ENCODE data around the gene TAC1.
"Not testable (repeated sequence)": the region's sequence is repeated elsewhere in the genome, so short reads cannot be mapped to it uniquely, and the experiment has no call there.

Gene TAC1

GRCh38 chr7:97757824-97758223 is 25.9 kb downstream of the TAC1 start:
- DNase-seq (no peak), ATAC-seq (replicated peaks) (no peak)
- Mint-ChIP-seq H3K4me1 (ENCODE audit: low read depth in 2 of 2) (no peaks in the 10 kb centered on the region), H3K27ac (no peak overlapping the region), H3K9me3 (no peaks in the 10 kb centered on the region), H3K36me3 (ENCODE audit: insufficient read depth) (no peaks in the 10 kb centered on the region), H3K4me3 (no peak overlapping the region), H3K27me3 (peaks cover 8 to 15% of the 10 kb centered on the region in 2 donors)

GRCh38 chr7:97770850-97771249 is 39.0 kb downstream of the TAC1 start:
- H3K9me3 Mint-ChIP-seq = no peaks in the 10 kb centered on the region
- ATAC-seq (replicated peaks) = no peak
- no peak overlapping the region for H3K4me3 Mint-ChIP-seq
- no peaks in the 10 kb centered on the region for H3K4me1 Mint-ChIP-seq (ENCODE audit: low read depth in 2 of 2)
- H3K27me3 Mint-ChIP-seq = no peaks in the 10 kb centered on the region
- DNase-seq = no peak
- H3K36me3 Mint-ChIP-seq (ENCODE audit: insufficient read depth) = no peaks in the 10 kb centered on the region
- no peak overlapping the region for H3K27ac Mint-ChIP-seq

DNA sequence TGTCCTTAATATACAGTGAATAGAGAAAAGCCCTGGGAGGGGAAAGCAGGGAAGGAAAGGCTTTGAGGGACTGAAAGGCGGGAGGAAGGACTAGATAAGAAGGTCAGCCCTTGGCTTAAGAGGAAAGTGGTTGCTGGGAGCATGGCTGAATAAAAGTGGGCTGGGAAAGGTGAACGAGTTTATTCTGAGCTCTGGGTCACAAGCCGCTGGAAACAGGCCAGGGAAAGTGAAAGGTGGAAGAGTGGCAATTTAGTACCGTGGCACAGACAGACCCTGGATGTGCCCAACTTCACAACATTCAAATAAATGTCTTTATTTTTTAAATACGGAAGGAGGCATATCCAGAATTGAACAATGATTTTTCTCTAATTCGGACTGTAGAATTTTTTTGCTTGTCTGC is 39.7 kb downstream of the TAC1 start:
- ATAC-seq (replicated peaks) = no peak
- no peaks in the 10 kb centered on the region for H3K4me1 Mint-ChIP-seq (ENCODE audit: low read depth in 2 of 2)
- no peak overlapping the region for H3K4me3 Mint-ChIP-seq
- H3K27ac Mint-ChIP-seq = no peak overlapping the region
- H3K9me3 Mint-ChIP-seq = no peaks in the 10 kb centered on the region
- no peak for DNase-seq
- no peaks in the 10 kb centered on the region for H3K36me3 Mint-ChIP-seq (ENCODE audit: insufficient read depth)
- H3K27me3 Mint-ChIP-seq = peaks cover 0 to 4% of the 10 kb centered on the region in 2 donors

DNA sequence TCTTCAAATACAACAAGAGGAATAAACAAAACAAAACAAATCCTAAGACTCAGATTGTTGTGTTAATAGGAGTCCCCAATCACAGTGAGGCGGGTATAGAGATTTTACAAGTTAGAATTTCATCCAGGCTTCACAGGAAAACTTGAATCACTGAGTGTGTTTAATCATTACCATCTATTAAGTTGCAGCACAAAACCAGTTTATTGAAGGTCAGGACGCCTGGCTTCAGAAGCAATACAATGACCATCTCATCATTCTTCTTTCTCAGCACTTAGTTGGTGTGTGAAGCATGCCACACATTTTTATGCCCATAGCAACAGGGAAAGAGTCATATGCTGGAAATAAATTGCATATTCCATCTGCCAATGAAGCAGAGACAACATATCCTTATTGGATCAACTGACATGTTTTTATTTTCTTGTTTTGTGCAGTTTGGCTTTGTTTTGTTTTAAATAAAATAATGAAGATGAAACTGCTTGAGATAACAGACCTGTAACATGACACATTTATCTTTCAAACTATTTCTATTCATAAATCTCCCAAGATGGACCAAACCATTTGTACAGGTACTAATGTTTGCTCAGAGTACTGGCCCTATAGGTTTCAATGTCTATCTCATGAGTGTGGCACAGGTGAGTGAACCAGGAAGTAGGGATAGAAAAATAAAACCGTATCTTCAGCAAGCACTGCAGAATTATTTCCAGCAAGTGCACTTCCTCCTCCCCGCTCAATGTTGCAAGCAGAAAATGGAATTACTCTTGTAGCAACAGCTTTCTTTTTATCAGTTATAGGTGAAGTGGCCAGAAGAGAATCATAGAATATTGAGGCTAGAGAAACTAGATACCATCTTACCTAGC is 40.4 kb downstream of the TAC1 start:
- no peak for DNase-seq
- ATAC-seq (replicated peaks) = no peak
- Mint-ChIP-seq H3K4me1 (ENCODE audit: low read depth in 2 of 2) (no peaks in the 10 kb centered on the region), H3K4me3 (no peak overlapping the region), H3K27me3 (peaks cover 0 to 11% of the 10 kb centered on the region in 2 donors), H3K9me3 (no peaks in the 10 kb centered on the region), H3K27ac (no peak overlapping the region), H3K36me3 (ENCODE audit: insufficient read depth) (no peaks in the 10 kb centered on the region)

GRCh38 chr7:97786398-97786797 is 54.5 kb downstream of the TAC1 start:
- not testable (repeated sequence) for DNase-seq; H3K36me3 Mint-ChIP-seq (ENCODE audit: insufficient read depth); ATAC-seq (replicated peaks); H3K27me3 Mint-ChIP-seq; H3K27ac Mint-ChIP-seq; H3K4me3 Mint-ChIP-seq; H3K9me3 Mint-ChIP-seq; H3K4me1 Mint-ChIP-seq (ENCODE audit: low read depth in 2 of 2)
